22Rv1 (cell line): ENCODE measurements around the gene MAPKAPK3.

Experiments
- CTCF ChIP-seq: fragments of 450-650 bp; IDR thresholded peaks from 2 replicates; pipeline ENCODE4 v1.5.1; 2017; ENCODE audit warnings: mild to moderate bottlenecking
- ZFX ChIP-seq: fragments of 450-650 bp; IDR thresholded peaks from 2 replicates; pipeline ENCODE4 v1.6.1; 2017; ENCODE audit warnings: antibody characterized with exemption, borderline replicate concordance

DNA sequence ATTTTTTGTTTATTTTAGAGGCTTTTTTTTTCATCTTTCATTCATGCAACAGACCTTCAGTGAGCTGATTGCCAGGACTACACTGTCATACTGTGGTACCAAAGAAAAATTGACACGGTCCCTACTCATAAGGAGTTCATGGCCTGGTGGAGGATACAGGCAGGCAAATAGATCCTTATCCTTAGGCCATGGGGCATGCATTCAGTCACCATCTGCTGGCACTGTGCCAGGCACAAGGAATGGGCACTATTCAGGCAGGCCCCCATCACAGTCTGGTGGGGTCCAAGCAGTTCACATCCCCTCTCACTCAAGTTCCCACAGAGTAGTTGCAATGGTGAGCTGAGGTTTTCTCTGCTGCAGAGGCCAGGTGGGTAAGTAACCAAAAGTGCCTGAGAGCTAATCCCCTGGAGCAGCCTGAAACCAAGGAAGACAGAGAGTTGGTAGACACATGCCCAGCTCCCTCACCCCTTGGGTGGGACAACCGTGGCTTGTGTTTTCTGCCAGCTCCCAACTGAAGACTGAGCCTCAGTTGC is 22.6 kb upstream of the MAPKAPK3 start:
- no peak for TF ChIP-seq CTCF
- TF ChIP-seq ZFX = no peak
